Ovary (tissue), 9 donors: Measurements from ENCODE around the gene SH3RF1. TPM values are rescaled to one million over a fixed set of nuclear protein-coding genes. Genes with fewer than 3 reads are reported as not detected.
A peak's percentile ranks its signal among the peaks of the same experiment; 100 is the strongest.

Source experiments
- DNase-seq, 5 donors: peaks; one replicate each; pipeline ENCODE4 v3.0.0-alpha.2; 2019 to 2020
- H3K27ac ChIP-seq, 2 donors: fragments of 200-600 bp; one replicate each; pipeline versions ENCODE4 v1.5.1 to v1.8.0; 2019 to 2022
- H3K27me3 ChIP-seq: fragments of 200-600 bp; one replicate; pipeline ENCODE4 v1.8.0; 2022
- H3K36me3 ChIP-seq: fragments of 200-600 bp; sonication (generic); one replicate; pipeline ENCODE4 v1.5.1; 2019
- H3K4me1 ChIP-seq: one replicate; pipeline ENCODE4 v1.8.1; 2013; ENCODE audit warnings: mild to moderate bottlenecking, moderate library complexity; ENCODE audit not compliant: insufficient read depth
- H3K4me3 ChIP-seq: fragments of 200-600 bp; sonication (generic); one replicate; pipeline ENCODE4 v1.5.1; 2017
- H3K9me3 ChIP-seq, 2 donors: fragments of 200-600 bp in 1 of 2; sonication (generic) in 1 of 2; one replicate each; pipeline versions ENCODE4 v1.5.1 to v1.8.1; 2013 to 2019; ENCODE audit warnings: mild to moderate bottlenecking in 1 of 2, moderate library complexity in 1 of 2
- CTCF ChIP-seq, 3 donors: fragments of 450-650 bp in 2 of 3; fragments of 200-600 bp in 1 of 3; IDR thresholded peaks; one replicate each; pipeline versions ENCODE4 v1.5.1 to v1.8.0; 2016 to 2022; ENCODE audit warnings: antibody characterized with exemption in 3 of 3, mild to moderate bottlenecking in 1 of 3
- EP300 ChIP-seq: sonication (generic); formaldehyde crosslinking; IDR thresholded peaks from one replicate; pipeline ENCODE4 v1.6.1; 2017; ENCODE audit warnings: antibody characterized with exemption
- POLR2A ChIP-seq: fragments of 450-650 bp; IDR thresholded peaks from one replicate; pipeline ENCODE4 v1.6.1; 2017; ENCODE audit warnings: antibody characterized with exemption, mild to moderate bottlenecking, moderate library complexity
- WGBS, 3 donors: extraction: QIAGEN DNeasy Blood & Tissue Kit in 1 of 3; methylation state at CpG; one replicate each; pipeline versions ENCODE4 v1.1.5 to v1.1.7; 2013 to 2017; 5-methylcytosine and 5-hydroxymethylcytosine counted together
- intact Hi-C, 4 donors: fragments of 100-400 bp; cut with DNase I; formaldehyde crosslinking; loops; one replicate each; pipeline versions ENCODE4 v1.11.0 to v1.15.1; 2022 to 2023
- polyA plus RNA-seq, 2 donors: library from polyadenylated mRNA; stranded (reverse); fragments of 200-250 nt in 1 of 2; fragments of 350-450 nt in 1 of 2; fragmentation: Illumina TruSeq in 1 of 2; extraction: RNeasy Lipid Tissue Mini Kit (QIAGEN cat#74804) in 1 of 2; gene quantifications; one replicate each; pipeline ENCODE4 v1.2.3, GENCODE V29; 2013 to 2014
- total RNA-seq, 7 donors: library from RNA; depleted of rRNA in 2 of 7; stranded (reverse); fragments of >200 nt in 2 of 7; fragmentation: NEBNext Ultra II Directional in 3 of 7; extraction: Animal tissue kit (Norgen Biotek cat#: 25700) in 3 of 7; gene quantifications; one replicate each; pipeline versions ENCODE4 v1.1.0 to v1.2.4, GENCODE V29; 2016 to 2023
- donor health status: DM: no; HTN: no; CAD: no; lungs with moderate emphysema.
- donor health status: DM: no; HTN: no; CAD: no.
- donor health status: Bipolar disorder and iron deficiency.
- donor health status: DM: yes; HTN: yes; CAD: no.
- donor health status: DM: no; HTN: no; CAD: no.
- donor health status: DM: yes; HTN: yes; CAD: no.

Gene SH3RF1
- total and polyA plus RNA-seq, 9 donors = 8.2 to 32.6 (median 22.3) TPM

- Histone ChIP-seq H3K4me3 (no peak overlapping the region), H3K27me3 (no peaks in the 10 kb centered on the region), H3K9me3 (no peaks in the 10 kb centered on the region), H3K4me1 (peaks cover 8% of the 10 kb centered on the region), H3K27ac (no peak overlapping the region), H3K36me3 (no peaks in the 10 kb centered on the region)
- DNase-seq = no peak
- intact Hi-C loops = no loop called here
- TF ChIP-seq POLR2A = no peak
- TF ChIP-seq EP300 = no peak
- no peak for TF ChIP-seq CTCF (IDR thresholded peaks at IDR 0.05)
- WGBS, 3 donors = 67 to 77% (median 69%) methylated on average over 7 of the region's 7 CpGs
These were observed 49.8 kb downstream of the SH3RF1 start for GRCh38 chr4:169220854-169221411.

GRCh38 chr4:169220447-169220846 lies 50.3 kb downstream of the SH3RF1 start:
- Histone ChIP-seq H3K27me3 (no peaks in the 10 kb centered on the region), H3K9me3 (no peaks in the 10 kb centered on the region), H3K4me3 (no peak overlapping the region), H3K36me3 (no peaks in the 10 kb centered on the region), H3K27ac (no peak overlapping the region), H3K4me1 (peaks cover 8% of the 10 kb centered on the region)
- TF ChIP-seq EP300 = no peak
- WGBS, 3 donors = 76 to 82% (median 80%) methylated on average over 3 of the region's 3 CpGs
- no peak for DNase-seq
- intact Hi-C loops = no loop called here

- DNase-seq = peak in 1 of 5 donors; percentile 21
- Histone ChIP-seq H3K27ac (no peak overlapping the region), H3K4me1 (peaks cover 5% of the 10 kb centered on the region), H3K27me3 (no peaks in the 10 kb centered on the region), H3K4me3 (no peak overlapping the region), H3K36me3 (no peaks in the 10 kb centered on the region), H3K9me3 (no peaks in the 10 kb centered on the region)
- TF ChIP-seq POLR2A (no peak), EP300 (no peak), CTCF (IDR thresholded peaks at IDR 0.05) (no peak)
- intact Hi-C loops = no loop called here
- whole genome bisulfite sequencing, 3 donors = 23 to 39% (median 30%) methylated on average over 2 of the region's 2 CpGs
These were observed 51.3 kb downstream of the SH3RF1 start for GRCh38 chr4:169219440-169219839.

GRCh38 chr4:169215656-169216055 lies 55.1 kb downstream of the SH3RF1 start:
- intact Hi-C loops = no loop called here
- Histone ChIP-seq H3K4me3 (no peak overlapping the region), H3K9me3 (no peaks in the 10 kb centered on the region), H3K36me3 (no peaks in the 10 kb centered on the region), H3K27ac (no peak overlapping the region), H3K4me1 (peaks cover 10% of the 10 kb centered on the region), H3K27me3 (no peaks in the 10 kb centered on the region)
- WGBS, 3 donors = 70 to 82% (median 80%) methylated on average over 4 of the region's 4 CpGs
- TF ChIP-seq EP300 = no peak
- no peak for TF ChIP-seq CTCF (IDR thresholded peaks at IDR 0.05)
- no peak for TF ChIP-seq POLR2A
- no peak for DNase-seq

GRCh38 chr4:169212981-169213380 lies 57.8 kb downstream of the SH3RF1 start:
- no peaks in the 10 kb centered on the region for H3K27me3 ChIP-seq
- no peak for DNase-seq
- H3K9me3 ChIP-seq = no peaks in the 10 kb centered on the region
- H3K4me1 ChIP-seq = peaks cover 6% of the 10 kb centered on the region
- no peaks in the 10 kb centered on the region for H3K36me3 ChIP-seq
- H3K4me3 ChIP-seq = no peak overlapping the region
- WGBS, 3 donors = 53 to 62% (median 61%) methylated on average over 2 of the region's 2 CpGs
- intact Hi-C loops = no loop called here
- H3K27ac ChIP-seq = no peak overlapping the region
- TF ChIP-seq CTCF (IDR thresholded peaks at IDR 0.05) (no peak), POLR2A (no peak), EP300 (no peak)
